Suppressor macrophage (primary cell): ENCODE results near the gene SRRM4.

Experiments
- DNase-seq, 4 experiments: peaks; one replicate each; pipeline ENCODE4 v3.0.0-alpha.2; 2020 to 2022

SRRM4 gene

GRCh38 chr12:119128527-119128926, 147.2 kb downstream of the SRRM4 start:
- DNase-seq, result no peak

DNA sequence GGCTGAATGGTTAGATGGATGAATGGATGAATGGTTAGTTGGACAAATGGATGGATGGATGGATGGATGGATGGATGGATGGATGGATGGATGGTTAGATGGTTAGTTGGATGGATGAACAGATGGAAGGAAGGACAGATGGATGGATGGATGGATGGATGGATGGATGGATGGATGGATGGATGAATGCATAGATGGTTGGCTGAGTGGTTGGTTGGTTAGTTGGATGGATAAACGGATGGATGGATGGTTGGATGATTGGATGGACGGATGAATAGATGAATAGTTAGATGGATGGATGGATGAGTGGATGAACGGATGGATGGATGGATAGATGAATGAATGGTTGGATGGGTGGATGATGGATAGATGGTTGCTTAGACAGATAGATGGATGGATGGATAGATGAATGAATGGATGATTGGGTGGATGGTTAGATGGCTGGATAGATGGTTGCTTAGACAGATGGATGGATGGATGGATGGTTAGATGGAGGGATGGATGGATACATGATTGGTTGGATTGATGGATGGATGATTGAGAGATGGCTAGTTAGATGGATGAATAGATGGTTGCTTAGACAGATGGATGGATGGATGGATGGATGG, 148.6 kb downstream of the SRRM4 start:
- no peak for DNase-seq

DNA sequence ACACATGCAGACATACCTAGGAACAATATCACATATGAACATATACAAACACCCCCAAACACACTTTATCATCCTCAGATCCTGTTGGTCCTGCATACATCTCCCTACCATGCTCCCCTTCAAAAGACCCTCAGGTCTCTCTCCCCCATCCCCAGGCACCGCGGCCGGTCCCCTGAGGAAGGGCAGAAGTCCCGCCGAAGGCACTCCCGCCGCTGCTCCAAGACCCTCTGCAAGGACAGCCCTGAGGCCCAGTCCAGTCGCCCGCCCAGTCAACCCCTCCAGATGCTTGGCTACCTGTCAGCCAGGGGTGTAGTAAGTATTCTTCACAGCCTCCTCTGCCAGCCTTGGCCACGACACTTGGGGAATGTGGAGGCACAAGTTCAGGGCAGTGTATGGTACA, 149.2 kb downstream of the SRRM4 start:
- no peak for DNase-seq

DNA sequence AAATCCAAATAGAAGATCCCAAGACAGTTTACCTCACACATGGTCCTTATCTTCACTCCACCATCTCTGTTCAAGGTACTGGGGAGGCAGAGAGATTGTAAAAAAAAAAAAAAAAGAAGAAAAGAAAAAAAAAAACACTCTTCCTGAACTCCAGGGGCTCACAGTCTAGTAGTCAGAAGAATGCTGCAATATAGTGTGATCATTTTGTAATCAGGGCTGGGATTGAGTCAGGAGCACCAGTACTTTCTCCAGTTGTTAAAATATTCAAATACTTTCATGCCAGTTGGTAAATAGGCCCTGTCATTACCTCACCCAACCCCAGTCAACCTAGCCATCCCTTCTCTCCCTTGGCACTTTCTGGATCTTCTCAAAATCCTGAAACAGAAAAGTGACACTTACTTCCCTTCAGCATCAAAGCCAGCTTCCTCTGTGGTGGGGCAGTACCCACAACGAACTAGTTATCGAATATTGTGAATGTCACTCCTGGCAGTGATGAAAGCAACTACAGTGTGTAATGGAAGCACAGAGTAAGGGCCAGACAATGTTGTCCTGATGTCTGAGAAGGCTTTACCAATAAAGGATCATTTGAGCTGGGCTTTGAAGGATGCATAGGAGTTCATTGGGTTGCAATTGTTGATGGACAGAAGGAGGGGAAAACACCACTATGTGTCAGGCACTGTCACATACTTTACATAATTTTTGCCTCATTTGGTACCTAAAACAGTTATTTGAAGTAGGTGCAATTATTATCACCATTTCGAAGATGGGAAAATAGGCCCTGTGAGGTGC, 153.1 kb downstream of the SRRM4 start:
- DNase-seq, result no peak

- DNase-seq, result no peak
Observed at GRCh38 chr12:119136811-119137410, 155.6 kb downstream of the SRRM4 start.

DNA sequence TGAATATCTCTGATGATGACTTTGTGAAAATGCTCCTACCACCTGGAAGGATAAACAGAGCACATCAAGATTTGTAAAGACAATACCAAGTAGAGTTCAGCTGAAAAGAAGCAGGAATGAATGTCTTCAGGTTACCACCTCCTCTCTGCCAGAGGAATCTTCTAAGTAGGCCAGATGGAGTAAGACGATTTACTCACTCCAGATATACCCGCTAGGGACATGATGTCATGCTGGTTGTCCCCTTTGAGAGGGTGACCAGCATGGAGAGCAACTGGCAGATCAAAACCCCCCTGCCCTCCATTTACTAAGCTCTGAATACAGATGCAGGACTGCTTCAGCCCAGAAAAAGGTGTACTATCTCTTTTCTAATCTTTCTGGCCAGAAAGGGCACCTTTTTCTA, 158.1 kb downstream of the SRRM4 start:
- no peak for DNase-seq

DNA sequence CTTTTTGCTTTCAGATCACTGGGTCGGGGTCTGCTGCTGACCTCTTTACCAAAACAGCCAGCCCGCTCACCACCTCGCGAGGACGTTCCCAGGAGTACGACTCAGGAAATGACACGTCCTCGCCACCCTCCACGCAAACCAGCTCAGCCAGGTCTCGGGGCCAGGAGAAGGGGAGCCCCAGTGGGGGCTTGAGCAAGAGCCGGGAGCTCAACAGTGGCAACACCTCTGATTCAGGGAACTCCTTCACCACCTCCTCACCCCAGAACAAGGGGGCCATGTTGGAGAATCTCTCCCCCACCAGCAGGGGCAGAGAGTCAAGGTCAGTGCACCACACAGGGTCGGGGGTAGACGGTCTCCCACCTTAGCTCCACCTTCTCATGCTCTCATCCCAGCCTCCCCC, 164.0 kb downstream of the SRRM4 start:
- no peak for DNase-seq

- DNase-seq, result no peak
Observed at GRCh38 chr12:119147847-119148448, 166.6 kb downstream of the SRRM4 start.

DNA sequence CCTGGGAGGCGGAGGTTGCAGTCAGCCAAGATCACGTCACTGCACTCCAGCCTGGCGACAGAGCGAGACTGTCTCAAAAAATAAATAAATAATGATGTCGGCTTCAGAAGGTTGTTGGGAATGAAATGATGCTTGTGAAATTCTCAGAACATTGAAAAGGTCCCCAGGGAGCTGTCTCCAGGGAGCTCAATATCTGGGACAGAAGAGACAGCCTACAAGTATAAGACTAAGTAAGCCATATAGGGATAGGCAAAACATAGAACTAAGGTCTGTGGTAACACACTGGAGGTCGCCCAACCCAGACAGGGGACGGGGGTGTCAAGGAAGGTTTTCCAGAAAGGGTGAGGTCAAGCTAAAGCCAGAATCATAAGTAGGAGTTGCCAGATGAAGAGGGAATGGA, 167.9 kb downstream of the SRRM4 start:
- no peak for DNase-seq

- no peak for DNase-seq
Observed at GRCh38 chr12:119151445-119152026, 170.2 kb downstream of the SRRM4 start.

DNA sequence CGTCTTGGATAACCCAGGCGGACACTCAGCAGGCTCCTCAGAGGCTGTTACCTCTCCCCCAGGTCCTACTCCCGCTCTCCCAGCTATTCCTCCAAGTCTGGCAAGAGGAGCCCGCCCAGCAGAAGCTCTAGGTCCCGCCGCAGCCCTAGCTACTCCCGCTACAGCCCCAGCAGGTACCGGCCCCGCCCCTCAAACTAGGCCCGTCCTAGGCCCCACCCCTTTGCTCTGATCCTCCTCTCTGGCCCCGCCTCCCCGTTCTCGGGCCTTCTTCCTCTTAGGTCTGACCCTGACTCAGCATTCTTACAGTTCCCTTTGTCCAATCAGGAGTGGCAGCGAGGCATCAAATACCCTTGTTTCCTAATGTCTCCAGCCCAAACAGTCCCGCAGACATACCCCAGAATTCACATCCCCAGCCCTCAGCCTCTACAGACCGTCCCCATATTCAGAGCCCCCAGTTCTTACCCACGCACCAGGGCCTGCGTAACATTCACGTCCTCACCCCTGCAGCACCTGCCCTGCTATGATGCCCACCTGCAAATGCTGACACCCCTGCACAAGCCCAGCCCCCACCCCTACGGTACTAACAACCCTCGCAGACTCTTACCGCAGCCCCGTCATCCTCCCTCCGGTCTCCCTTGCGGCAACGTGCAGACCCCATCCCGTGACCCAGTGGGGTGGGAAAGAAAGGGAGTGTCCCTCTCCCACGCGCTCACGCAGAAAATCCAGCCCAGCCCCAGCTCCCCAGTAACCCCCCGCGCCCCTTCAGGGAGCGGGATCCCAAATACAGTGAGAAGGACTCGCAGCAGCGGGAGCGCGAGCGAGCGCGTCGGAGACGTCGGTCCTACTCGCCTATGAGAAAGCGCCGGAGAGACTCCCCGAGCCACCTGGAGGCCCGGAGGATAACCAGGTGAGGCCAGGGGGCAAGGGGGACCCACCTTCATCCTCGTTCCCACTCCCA, 172.4 kb downstream of the SRRM4 start:
- peak; percentile 33 to 59 (median 56) for DNase-seq

DNA sequence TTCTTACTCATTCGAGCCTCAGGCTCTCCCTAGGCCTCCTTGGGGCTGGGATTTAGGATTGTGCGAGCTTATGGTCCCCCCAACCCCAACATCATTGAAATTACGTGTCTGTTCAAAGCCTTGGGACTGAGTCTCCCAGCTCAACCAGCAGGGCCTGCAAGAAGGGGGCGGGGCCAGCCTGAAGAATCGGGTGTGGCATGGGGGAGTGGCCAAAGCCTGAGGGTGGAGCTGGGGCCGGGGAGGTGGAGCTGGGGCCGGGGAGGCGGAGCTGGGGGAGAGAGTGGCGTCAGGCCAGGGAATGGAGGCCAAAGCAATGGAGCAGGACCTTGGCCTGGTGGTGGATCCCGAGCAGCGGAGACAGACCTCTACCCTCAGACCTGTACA, 173.1 kb downstream of the SRRM4 start:
- DNase-seq, result no peak

DNA sequence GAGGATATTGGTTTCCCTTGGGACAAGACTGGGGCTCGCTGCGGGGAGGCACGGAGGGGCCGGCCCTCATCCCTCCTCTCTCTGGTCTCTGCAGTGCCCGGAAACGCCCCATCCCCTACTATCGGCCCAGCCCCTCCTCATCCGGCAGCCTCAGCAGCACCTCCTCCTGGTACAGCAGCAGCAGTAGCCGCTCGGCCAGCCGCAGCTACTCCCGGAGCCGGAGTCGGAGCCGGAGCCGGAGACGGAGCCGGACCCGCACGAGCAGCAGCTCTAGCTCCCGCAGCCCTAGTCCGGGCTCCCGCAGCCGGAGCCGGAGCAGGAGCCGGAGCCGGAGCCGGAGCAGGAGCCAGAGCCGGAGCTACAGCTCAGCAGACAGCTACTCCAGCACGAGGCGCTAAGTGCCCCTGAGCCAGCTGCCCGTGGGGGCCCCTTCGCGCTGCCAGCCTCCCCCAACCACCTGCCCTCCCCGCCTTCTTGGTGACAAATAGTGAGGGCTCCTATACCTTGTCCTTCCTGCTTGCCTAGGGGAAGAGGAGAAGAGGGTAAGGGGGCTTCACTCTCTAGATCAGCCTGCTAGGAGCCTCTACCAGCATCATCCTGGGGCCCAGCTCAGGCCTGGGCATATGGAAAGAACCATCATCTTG, 175.2 kb downstream of the SRRM4 start:
- no peak for DNase-seq

DNA sequence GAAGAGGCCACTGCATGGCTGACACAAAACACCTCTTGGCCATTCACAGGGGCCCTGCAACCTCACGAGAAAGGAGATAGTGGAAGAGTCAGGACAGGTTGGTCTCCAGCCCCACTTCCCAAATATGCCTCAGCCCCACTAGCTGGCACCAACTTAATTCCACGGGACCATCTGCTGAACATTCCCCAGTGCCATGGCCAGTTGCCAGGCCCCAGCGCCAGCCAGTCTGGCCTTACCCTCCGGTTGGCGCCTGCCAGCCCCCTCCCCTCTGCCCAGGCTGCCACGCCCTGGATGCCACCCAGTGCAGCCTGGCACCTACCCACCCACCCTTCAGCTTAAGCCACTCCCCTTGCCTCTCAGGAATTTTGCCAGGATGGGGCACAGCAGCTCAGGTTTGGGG, 176.2 kb downstream of the SRRM4 start:
- no peak for DNase-seq

GRCh38 chr12:119157978-119158377, 176.6 kb downstream of the SRRM4 start:
- no peak for DNase-seq

DNA sequence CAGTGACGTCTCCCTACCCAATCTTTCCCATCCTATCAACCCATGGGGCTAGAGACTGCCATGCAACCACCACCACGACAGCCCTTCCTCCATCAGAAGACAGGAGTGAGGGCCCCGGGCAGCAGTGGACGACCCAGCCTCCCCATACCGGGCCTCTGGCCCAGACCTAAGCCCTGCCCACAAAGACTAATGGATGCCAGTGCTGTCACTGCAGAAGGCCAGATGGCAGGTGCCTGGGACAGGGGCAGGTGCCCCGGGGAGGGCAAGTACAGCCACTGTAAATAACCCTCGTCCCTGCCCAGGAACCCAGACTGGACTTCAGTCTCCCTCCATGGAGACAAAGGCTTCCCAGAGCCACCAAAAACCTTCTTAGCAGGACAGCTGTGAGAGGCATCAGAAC, 177.1 kb downstream of the SRRM4 start:
- DNase-seq, result no peak

DNA sequence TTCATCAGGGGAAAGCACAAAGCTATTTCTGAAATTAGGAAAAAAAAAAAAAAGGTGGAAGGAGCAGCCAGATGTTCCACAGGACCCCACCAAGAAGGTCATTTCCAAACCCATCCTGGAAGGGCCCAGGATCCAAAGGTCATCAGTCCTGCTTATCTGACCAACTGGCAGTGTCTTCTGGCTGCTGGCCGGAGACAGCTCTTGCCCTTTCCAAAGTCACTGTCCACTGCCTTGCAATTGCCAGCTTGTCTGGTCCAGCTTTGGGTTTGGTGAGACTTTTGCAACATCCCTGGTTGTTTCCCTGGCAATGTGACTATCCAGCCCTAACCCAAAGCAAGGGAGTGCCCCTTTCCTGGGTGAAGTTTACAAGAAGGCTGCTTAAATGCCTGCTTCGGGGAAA, 178.5 kb downstream of the SRRM4 start:
- no peak for DNase-seq

DNA sequence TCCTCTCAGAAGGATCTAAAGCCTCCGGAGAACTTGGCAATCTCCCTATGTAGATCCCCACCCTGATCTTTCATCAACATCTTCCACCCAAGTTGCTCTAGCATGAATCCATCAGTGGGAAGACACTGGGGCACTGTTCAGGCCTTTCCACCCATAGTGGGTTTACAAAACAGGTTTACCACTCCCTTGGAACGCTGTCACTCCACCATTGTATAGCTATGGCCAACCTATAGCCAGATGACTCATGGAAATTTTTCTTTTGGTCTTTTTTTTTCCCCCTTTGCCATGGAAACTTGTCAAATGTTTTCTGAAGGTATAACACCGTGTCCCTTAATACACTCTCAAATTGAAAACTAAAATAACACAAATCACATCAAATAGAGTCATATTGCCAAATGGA, 186.6 kb downstream of the SRRM4 start:
- DNase-seq, result no peak

DNA sequence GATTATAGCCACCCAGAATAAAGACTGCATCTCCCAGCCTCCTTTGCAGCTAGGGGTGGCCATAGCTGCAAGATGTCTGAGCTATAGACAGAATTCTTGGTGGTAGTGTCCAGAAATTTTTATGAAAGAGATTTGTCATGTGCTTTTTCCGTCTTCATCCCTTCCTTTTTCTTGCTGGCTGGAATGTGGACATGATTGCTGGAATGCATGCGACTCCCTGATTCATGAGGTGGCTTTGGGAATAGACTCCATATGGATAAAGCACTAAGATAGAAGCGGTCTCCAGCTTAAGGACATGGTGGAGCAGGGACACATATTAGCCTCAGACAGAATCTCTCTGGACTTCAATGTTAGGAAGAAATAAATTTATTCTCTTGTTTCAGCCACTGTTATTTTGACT, 187.4 kb downstream of the SRRM4 start:
- no peak for DNase-seq

GRCh38 chr12:119169150-119169549, 187.8 kb downstream of the SRRM4 start:
- DNase-seq, result no peak

GRCh38 chr12:119171291-119171690, 189.9 kb downstream of the SRRM4 start:
- DNase-seq, result no peak
